Epidermal melanocyte (primary cell): ENCODE results near the gene UTS2R.

Experiments used
- DNase-seq: peaks from one replicate; pipeline ENCODE4 v3.0.0; 2011; ENCODE audit warnings: low spot score; ENCODE audit not compliant: insufficient read length

UTS2R gene

DNA sequence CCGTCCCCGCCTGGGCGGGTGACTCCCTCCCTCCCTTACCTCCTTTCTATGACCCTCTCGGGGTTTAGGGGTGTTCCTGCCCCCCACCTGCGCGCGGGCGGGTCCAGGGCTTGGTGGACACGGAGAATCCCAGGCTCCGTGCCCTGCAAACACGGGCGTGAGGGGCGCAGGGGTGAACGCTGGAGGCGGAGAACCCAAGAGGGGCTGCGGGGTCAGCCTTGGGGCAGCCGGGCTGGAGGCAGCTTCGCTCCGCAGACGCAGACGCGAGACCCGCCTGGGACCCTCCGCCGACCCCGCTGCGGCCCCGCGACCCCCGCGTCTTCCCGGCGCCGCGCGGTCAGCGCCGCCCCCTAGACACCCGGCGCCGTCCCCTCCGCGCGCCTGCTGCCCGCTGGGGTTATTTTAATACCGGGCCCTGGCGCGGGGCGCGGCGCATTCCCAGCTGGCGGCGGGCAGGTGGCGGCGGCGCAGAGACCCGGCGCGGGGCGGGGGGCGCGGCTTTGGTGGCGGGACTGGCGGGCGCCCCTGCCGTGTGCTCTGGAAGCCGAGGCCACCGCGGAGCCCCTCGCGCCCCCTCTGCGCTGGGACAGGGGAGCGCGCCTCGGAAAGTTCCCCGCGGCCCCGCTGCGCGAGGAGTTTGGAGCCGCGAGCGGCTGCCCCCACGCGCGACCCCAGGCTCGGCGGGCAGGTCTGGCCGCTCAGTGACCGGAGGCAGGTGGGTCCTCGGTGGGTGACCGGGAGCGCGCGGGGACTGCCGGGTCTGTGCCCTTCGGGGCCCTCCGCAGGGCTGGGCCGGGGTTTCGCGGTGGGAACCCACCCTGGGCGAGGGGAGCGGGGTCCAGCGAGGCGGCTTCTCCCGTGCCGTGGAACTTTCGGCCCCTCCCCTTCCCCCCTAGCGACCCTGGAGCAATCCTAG is at the start of gene UTS2R:
UTS2R (plus strand) TSS at position 433 of the 916 bp plus-strand sequence. CDS start 2,560 bp downstream, outside the sequence.
- no peak for DNase-seq

DNA sequence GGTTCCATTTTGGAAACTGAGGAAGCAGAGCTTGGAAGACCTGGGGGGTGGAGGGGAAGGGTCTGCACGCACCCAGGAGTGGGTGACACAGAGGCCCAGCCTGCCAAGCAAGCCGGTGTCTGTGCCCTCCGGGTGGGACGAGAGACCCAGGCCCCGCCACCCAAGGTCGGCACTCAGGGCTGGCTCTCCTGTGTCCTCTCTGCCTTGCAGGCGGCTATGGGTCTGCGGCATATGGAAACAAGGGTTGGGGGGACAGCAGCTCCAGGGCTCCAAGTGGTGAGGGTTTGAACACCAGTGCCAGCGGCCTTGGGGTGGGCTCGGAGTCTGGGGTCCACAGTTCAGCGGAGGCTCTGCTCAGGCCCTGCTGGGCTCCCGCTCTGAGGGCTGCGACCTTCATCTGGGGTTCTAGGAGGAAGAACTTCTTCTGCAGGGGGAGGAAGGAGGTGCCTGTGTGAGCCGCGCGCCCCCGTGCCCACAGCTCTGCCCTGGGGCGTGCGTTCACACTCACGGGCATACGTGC is 49.6 kb upstream of the UTS2R start:
- no peak for DNase-seq

DNA sequence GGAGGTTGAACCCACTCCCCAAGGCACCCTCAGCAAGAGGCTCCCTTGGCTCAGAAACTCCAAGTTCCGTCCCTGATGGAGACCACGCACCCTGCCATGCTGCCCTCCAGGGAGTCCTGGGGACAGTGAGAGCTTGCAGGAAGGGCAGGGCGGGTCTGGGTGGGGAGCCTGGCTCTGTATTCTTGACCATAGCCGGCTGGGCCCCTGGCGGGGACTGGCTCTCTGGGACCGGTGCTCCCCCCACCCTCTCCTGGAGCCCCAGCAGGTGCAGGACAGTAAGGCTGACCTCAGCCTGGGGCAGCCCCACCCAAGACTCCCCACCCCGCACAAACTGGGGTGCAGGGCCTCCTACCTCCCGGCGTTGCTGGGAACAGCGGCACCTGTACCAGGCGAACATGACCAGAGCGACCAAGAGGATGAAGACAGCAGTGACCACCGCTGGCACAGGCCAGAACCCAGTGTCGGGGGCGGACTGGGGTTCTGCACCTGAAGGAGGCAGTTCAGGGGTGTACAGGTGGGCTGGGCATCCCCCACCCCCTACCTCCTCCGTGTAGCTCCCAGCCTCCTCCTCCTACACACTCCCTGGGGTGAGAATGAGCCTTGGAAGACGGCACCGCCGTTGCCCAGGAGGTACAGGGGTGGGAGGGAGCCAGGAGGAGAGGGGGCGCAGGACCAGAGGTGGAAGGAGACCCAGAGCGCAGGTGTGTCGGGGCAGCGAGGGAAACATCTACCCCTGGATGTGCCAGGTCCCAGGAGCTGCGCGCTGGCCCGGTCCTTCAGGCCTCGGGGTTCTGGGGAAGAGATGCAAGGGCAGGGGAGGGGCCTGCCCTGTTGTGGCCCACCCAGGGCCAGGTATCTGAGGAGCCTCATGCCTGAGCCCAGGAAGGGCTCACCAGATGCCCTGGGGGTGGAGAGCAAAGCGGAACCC is 48.8 kb upstream of the UTS2R start:
- DNase-seq, result no peak

DNA sequence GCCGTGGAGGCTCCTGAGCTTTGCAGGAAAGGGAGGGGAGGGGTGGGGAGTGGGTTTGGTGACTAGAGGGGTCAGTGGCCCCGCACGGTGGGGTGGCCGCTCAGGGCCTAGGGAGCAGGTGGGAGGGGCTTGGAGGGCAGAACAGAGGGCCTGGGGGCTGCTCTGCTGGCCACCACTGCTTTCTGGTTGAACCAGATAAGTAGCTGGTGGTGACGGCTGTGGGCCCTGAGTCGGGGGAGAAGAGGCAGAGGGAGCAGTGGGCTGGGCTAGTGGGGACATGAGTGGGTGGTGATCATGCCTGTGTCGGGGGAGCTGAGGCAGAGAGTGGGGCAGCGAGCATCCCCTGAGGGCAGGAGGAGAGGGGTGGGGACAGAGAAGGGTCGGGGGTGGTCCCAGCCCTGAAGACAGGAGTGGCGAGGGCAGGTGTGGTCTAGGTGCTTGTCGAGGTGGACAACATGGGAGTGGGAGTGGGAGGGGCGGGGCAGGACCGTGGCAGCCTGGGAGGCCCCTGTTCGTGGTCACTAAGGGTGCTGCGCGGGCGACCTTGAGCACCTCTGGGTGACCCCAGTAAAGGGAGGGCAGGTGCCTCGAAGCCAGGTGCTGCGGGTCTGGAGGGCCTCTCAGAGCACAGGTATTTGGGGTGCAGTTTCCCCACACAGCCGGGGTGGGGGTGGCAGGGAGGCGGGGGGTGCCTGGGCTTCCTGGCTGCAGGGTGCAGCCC is 47.9 kb upstream of the UTS2R start:
- no peak for DNase-seq

DNA sequence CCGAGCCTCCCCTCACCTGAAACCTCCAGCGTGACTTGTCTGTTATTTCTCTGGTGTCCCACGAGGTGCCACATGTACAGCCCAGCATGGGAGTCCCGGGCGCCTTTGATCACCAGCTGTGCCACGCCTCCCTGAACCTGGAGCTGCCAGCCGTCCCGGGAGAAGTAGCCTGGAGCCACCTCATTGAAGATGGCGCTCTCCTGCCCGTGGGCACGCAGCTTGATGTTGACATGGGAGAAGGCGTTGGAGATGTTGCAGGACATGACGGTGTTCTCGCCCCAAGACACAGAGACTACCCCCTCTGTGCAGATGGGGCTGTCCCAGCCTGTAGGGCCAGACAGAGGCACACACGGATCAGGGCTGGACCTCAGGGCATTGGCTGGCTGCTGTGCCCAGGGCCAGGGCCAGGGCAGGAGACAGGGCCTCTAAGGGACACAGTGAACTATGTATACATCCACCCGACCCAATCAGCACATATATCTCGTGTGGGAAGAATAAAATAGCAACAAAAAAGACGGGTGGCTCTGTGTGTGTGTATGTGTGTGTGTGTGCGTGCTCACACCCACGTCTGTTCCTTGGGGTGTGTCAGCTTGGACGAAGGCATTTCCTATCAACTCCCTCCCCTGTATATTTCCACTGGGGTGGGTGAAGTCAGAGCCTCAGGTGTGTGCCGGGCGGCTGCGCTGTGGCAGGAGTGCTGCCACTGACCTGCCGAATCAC is 46.8 kb upstream of the UTS2R start:
- DNase-seq, result no peak

DNA sequence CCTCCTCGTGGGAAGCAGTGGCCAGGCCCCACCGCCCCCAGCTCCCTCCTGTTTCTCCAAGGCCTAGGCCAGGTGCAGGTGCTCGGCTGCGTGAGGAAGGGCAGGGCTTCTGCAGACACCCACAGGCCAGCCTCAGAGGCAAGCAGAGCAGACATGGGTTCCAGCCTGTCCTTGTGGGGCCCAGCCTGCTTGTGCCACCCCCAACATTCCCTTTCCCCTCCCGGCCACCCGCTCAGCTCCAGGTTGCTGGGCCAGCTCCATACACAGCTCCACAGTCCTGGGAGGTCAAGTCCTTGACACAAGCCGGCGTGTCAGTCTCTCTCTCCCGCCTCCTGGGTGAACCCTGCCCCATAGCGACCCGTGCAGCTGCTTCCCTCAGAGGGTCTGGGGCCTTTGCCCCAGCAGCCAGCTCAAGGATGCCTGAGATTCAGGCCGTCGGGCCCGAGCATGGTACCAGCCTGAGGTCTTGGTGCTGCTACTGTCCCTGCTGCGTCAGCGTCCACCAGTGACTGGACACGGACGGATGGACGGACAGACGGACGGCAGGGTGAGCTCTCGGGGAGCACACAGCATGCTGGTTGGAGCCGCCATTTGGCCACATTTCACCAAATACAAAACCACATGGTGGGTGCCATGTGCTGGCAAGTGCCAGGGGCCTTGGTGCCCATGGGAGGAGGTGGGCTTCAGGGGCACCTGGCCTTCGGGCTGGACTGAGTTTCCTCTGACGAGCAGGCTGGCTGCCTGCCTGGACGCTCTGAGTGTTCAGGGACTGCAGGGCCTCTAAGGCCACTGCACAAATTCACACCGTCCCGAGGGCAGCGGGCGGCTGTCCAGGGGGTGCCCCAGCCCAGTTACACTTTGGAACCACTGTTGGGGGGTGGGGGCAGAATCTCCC is 46.0 kb upstream of the UTS2R start:
- DNase-seq, result no peak

DNA sequence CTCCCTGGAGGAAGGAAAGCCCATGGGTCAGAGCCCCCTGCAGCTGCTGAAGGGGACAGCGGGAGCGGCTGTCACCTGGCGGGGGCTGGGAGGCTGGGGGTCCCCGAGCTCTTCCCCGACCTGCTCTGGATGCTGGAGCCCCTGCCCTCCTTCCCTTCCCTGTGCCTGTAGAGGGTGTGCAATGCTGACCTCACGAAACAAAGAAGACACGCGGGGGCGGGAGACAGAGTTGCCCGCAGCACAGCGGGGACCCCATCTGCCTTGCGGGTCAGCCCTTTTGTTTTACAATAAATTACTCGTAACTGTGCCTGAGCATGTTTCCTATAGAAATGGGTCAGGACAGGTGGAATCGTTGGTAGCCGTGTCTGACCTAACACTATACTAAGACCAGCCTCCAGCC is 44.3 kb upstream of the UTS2R start:
- no peak for DNase-seq

DNA sequence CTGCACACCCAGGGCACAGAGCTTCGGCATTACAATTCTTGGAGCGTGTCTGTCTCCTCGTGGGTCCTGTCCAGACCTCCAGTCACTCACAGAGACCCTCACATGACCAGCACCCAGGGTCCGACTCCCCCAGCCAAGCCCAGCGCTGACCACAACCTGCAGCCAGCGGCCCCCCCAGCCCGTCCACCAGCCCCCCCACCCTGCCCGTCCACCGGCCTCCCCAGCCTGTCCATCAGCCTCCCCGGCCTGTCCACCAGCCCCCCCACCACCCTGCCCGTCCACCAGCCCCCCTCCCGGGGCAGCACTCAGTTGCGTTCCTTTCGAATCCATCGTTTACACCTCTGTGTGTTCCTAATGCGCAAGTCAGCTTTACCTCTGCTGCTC is 43.8 kb upstream of the UTS2R start:
- no peak for DNase-seq

DNA sequence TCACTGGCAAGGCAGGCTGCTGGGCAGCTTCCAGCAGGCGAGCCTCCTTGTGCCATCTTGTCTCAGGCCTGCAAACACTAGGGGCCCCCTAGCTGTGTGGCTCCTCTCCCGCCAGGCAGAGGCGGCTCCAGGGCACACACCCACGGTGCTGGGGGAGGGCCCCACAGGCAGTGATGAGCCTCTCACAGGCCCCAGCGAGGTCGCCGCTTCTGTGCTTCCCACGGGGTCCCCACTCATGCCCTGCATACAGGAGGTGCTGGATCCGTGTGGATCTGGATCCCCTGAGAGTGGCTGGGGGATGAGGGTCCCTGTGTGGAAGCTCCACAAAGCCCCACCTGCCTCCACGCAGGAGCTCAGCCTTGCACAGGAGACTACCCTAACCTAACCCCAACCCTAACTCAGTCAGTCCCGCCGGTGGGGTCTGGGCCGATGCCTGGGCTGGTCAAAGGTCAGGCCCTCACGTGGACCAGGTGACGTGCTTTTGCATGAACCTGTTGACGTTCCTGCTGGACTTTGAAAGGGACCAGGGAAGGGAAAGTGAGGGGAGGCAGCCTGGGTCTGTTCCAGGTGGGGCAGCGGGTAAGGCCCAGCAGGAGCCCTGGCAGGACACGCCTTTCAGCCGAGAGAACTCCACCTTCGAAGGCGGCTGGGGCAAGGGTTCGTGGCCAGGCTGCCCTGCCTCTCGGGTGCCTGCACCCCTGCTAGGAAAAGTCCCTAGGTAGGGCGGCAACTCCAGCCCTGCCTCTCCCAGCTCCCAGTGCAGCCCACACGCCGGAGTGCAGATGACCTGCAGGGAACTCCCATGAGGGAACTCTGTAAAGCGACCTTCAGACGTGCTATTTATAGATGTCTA is 43.2 kb upstream of the UTS2R start:
- no peak for DNase-seq

DNA sequence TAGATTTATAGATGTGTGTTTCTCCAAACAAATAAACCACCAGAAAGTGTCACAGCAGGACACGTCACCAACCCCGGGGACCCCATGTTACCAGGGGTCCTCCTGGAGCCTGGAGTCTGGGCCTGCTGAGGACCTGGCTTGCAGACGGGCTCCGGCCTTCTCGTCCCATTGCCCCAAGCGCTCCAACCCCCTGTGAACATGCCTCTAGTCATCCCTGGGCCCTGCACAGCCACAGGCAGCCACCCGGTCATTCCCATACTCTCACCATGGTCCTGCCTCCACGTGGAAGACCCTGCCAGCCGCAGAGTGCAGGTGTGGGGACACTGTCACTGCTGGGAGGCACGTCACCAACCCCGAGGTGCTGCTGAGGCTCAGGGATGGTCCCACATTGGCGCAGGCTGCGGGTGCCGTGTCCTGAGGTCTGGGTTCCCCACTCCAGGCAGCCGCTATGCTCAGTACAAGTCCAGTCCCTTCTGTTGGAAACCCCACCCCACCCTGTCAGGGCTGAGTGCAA is 42.5 kb upstream of the UTS2R start:
- DNase-seq, result no peak

DNA sequence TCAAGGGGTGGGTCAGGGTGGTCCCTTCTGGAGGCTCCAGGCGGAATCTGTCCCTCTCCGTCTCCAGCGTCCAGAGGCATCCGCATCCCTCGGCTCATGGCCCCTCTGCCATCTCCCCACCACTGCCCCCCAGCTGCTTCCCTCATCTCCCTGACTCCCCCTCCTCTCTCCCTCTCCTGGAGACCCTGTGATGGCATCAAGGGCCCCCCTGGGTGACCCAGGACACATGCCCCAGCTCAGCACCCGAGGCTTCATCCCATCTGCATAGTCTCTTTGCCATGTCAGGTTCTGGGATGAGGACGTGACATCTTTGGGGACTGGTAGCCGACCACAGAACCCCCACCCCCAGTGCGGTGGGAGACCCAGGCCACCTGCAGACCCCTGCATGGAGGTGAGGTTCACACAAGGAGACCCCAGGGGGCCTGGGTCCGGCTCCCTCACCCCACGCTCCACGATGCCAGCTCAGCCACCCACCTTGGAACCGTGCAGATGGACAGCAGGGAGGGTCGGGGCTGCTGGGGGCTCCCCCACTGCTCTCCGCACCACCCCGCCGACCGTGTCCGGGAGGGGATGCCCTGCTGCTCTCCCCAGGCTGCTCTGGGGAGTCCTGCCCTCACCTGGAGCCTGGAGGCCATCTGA is 41.8 kb upstream of the UTS2R start:
- DNase-seq, result no peak

DNA sequence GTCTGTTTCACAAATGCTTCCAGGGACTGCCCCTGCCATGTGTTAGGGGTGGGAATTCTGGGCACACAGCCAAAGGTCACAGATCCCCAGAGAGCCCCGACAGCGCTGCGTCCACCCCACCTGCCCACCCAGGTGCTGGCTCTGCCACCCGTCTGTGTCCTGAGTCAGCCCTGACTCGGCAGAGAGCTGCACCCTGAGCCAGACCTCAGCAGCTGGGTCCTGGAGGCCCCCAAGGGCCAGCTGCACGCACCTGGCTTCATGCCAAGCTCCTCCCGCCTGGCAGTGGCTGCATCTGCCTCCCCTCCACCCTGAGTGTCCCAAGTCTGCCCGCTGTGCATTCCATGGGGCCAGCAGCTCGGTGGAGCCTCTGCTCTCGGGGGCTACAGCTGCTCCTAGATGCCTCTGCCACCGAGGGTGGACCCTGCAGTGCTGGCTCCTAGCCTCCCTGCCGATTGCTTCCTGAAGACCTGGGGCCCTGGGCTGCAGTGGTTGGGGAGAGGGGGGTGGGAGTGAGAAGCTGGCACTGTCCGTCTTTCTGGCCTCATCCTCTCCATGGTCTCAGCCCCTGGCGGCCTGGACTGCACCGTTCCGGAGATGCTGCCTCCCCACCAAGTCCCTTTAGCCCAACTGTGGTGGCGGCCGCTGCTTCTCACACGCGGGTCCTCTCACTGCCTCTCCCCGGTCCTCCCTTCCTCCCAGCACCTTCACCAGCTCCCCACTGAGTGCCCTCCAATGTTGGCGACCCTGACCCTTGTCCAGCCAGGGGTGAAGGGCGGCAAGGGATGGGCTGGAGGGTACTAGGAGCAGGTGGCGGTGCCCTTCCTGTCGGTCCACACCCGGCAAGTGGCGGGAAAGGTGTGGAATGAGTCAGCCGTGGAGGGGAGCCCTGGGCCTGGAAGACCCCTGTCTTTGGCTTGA is 41.0 kb upstream of the UTS2R start:
- peak; percentile 92 for DNase-seq

DNA sequence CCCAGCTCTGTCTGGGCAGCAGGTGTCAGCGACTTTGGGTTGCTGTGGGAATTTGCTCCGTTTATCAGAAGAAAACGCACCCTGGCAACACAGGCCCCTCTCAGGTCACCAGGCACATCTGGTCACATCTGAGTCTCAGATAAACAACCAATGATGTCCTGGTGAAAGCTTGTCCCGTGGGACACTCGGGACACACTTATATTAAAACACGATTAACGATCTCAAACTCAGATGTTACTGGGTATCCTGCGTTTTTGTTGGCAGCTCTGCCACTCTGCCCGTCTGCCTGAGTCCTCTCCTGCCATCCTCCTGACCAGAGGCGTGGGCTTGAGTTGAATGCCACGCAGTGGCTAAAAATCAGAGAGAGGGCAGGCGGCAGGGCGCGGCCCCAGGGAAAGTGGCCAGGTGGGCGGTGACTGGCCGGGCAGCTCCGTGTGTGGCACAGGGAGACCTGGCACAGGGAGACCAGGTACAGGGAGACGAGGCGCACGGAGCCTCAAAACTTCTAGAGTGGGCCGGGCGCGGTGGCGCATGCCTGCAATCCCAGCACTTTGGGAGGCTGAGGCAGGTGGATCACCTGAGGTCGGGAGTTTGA is 40.1 kb upstream of the UTS2R start:
- no peak for DNase-seq

DNA sequence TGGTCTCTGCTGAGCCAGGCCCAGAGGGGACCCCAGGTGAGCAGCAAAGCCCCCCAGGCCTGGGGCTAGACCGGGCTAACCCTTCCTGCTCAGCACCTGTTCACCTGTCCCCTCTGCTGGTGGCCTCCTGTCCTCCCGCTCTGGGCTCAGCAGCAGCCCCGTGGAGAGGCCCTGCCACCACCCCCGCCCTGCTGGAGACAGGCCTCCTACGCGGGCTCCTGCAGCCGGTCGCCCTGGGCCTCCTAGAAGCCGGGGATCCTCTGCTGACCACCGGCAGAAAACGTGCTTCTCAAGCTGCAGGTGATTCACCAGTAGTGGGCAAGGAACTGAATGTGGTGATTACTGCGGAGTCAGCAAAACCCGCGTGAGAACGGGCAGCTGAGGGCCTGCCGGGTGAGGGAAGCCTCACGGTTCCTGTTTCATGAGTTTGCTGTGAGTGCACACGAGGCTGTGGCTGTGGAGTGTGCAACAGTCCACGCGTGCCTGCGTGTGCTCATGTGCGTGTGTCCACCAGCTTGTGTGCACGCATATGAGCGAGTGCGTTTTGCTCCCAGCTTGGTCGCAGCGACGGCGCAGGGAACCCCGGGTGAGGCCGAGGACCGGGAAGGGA is 38.8 kb upstream of the UTS2R start:
- DNase-seq, result no peak

DNA sequence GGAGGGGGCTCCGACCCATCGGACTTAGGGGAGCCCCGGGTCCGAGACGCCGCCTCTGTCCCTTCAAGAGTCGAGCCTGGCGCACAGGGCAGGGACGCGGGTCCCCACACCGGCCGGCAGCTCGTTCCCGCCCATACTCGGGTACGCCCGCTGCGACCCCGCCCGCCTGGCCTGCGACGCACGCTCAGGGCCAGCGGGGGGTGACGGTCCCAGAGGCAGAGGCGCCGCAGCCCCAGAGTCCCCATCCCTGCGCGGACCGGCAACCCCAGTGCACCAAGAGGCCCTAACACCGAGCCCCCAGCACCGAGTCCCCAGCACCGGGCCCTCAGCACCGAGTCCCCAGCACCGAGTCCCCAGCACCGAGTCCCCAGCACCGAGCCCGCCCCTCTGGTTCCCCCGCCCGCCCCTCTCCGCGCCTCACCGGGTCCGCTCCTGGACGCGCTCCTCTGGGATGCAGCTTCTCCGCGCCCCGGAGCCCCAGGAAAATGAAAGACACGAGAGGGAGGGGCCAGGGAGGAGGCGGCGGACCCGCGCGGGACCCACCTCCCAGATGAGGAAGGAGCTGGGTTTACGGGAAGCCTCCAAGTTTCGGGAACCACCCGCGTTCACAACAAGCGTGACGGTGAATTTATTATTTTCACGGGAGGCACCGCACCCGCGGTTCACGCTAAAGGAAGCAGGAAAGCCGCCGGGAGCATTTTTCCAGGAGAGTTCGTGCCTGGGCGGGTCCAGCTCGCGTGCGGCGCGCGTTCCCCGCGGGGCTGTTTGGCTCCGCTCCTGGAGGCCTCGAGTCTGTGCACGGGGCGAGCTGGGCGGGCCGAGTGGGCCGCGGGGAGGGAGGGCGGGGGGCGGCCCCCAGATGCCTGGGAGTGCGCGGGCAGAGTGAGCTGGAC is 38.0 kb upstream of the UTS2R start, which contains the start of gene SECTM1:
SECTM1 (minus strand) TSS at position 488 of the 893 bp plus-strand sequence. CDS start 6,526 bp downstream, outside the sequence.
- DNase-seq, result peak; percentile 95
